NCI-H2029 treated with DMSO at 0.1 percent for 48 hours (cell line): ENCODE results near the gene CLIC1.
A peak's percentile ranks its signal among the peaks of the same experiment; 100 is the strongest.

ENCODE experiments used
- DNase-seq: peaks from one replicate; lab custom pipeline; 2025; lab: John Stamatoyannopoulos, UW

Gene CLIC1

GRCh38 chr6:31768363-31769257 is 32.3 kb upstream of the CLIC1 start:
- DNase-seq, result no peak

DNA sequence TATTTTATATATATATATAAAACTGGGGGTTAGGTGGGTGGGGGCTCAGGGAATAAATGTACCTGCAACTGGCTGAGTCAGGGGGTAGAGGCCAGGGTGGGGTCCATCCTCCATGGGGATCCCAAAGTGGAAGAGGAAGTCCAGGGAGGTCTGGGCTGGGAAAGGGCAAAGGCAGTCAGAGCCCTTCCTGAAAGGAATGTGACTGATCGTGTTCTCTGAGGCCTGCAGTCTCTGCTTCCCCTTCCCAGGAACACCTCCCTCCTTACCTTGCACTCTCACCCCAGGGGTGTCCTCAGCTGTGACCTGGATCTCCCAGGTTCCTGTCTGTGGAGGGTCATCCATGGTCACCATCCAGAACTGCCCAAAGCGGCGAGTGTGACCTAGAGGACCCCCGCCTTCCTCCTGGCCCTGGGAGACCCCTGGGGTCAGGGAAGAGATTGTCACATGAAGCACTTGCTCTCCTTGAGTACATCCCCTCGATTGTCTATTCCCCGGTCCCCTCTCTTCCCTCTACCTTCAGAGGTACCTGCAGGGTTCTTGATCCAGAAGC is 30.8 kb upstream of the CLIC1 start:
- no peak for DNase-seq

- DNase-seq, result no peak
Observed at GRCh38 chr6:31765910-31766794, 29.8 kb upstream of the CLIC1 start.

DNA sequence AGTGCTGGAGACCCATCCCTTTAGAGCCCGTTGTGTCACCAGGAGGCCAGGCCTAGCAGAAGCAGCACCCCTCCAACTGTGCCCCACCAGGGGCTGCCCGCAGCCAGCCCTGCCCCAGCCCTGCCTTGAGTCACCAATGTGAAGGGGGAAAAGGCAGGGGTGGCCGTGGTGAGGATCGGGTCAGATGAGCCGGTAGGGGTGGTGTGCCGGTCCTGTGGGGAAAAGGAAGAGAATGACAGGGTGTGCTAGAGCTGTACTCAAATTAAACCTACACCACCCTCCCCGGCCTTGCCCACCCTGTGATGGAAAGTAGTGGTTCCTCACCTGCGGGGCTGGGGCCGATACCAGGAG is 29.2 kb upstream of the CLIC1 start:
- DNase-seq, result no peak

DNA sequence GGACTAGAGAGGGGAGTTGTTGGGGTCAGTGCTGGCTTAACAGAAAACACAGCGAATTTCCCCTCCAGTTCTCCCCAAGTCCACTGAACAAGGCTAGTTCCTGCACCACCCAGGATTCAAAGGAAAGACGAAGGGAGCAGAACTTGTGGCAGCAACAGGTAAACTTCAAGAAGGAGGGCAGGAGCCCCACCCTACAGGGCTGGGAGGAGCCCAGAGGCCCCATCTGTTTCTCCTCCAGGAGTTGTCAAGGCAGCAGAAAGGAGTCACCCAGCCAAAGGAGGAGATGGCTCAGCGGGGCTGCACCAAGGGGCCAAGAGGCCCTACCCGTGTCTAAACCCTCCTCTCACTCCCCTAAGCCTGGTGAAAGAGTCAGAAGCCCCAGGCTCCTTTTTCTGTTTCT is 27.9 kb upstream of the CLIC1 start:
- DNase-seq, result no peak

GRCh38 chr6:31763619-31763940 is 27.2 kb upstream of the CLIC1 start:
- DNase-seq, result no peak

DNA sequence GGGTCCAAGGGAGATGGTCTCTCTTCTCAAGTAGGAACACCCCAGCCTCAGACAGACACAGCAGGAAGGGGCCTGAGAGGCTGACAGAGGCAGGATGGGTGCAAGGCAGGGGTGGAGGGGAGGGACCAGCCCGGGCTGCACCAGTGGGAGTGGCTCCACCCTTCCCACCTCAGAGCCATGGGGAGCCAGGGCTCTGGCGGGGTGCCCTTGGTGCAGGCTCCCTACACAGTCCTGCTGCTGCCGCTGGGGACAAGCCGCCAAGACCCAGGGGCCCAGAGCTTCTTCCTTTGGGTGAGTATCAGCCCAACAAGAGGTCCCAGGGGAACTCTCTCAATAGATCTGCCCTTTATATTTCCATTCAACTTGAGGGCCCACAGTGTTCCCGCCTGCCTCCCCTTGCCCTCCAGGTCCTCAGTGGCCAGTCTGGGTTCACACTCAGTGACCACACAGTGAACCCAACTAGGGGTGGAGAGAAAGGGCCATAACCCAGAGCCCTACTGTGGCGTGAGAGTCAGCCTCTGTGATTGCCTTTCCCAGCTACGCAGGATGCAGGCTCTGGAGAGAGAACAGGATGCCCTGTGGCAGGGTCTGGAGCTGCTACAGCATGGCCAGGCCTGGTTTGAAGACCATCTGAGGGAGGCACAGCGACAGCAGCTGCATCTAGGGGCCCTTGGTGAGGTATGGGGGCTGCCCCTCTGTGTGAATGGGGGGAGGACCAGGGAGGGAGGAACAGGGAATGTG is 26.7 kb upstream of the CLIC1 start:
- no peak for DNase-seq

DNA sequence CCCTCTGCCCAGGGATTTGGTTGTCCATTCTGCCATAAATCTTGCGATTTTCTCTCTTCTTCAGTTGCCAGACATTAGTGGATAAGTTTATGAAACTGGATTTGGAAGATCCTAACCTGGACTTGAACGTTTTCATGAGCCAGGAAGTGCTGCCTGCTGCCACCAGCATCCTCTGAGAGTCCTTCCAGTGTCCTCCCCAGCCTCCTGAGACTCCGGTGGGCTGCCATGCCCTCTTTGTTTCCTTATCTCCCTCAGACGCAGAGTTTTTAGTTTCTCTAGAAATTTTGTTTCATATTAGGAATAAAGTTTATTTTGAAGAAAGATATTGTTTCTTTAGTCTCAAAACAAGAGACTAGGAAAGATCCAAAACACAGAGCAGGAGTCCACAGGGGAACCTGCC is 26.0 kb upstream of the CLIC1 start, which contains the start of gene SAPCD1:
TSS of gene SAPCD1 (plus strand) at position 301 of the 400 bp plus-strand sequence. CDS start 399 bp downstream, outside the sequence.
- DNase-seq, result no peak

GRCh38 chr6:31761343-31761742 is 25.0 kb upstream of the CLIC1 start:
- no peak for DNase-seq

- no peak for DNase-seq
Observed at GRCh38 chr6:31760790-31761189, 24.5 kb upstream of the CLIC1 start.

DNA sequence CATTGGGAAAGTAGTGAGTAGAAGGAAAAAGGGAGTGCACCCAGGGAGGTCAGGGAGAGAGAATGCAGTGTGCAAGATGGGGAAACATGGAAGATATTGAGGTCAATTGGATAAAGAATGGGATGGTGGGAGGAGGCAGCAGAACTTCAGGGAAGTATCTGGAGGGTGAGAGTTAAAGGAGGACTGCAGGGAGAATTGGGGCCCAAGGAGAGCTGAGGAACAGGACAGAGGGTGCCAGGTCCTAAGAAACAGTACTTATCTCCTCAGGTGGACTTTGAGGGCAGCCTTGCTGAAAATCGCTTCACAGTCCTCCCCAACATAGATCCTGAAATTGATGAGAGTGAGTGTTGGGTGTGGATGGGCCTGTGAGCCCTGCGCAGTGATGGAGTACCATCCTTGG is 22.0 kb upstream of the CLIC1 start:
- DNase-seq, result no peak

DNA sequence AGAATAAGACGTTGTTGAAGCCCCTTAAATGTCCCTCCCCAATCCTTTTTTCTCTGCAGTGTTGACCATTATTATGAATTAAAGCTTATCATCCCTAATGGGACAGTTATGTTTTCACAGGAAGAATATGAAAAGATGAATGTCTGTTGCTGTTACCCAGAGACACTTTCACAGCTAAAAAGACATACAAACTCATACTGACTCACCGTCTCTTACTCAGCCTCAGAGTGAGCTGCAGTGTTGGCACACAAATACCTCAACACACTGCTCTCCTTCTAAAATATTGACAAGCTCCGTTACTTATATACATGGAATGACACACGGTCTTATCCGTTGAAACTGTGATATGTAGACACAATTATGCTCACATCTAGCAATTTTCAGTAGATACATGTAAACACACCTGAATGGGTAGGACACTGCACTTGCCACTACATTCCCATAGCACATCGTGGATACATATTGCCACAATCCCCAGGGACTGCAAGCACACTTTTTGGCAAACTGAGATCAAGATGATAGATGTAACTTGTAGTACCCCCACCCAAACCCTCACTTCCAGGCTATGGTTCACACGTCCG is 16.5 kb upstream of the CLIC1 start:
- no peak for DNase-seq

GRCh38 chr6:31750411-31751022 is 14.2 kb upstream of the CLIC1 start:
- DNase-seq, result no peak

DNA sequence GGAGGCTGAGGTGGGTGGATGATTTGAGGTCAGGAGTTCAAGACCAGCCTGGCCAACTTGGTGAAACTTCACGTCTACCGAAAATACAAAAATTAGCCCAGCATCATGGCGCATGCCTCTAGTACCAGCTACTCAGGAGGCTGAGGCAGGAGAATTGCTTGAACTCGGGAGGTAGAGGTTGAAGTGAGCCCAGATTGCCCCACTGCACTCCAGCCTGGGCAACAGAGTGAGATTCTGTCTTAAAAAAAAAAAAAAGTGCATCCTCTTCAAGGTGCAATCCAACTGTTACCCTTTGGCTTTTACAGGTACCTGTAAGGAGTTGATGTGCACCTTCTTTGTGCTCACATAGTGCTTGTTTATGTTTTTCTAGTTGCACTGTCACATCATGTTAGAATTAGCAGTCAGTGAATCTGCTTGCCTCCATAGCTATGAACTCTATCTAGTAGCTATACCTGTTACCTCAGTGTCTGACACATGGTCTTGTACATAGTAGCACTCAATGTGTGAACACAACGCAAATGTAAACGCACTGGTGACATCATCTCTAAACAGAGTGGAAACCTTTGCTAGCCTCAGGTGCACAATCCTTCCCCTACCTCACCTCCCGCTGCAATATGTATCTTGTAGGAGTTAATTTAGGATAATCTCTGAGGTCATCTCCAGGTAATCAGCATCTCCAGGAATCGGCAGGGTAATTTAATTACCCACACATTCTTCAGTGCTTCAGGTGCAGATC is 13.1 kb upstream of the CLIC1 start:
- no peak for DNase-seq

DNA sequence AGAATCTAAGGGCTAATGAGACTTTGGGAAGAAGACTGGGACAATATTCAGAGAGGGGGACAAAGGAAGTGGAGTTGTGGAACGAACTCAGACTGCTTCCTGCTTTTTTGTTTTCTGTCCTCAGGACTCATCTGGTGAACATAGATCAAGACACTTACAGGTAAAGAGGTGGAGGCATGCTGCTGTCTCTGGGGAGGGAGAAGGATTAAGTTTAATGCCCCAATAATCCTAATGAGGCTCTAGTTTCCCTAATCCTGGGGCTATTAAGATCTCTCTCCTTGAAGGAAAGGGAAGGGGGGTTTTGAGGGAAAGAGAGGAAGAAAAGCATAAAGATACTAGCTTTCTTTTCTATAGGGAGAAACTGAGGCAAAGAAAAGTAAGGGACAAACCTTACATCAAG is 8.1 kb upstream of the CLIC1 start:
- DNase-seq, result no peak

- no peak for DNase-seq
Observed at GRCh38 chr6:31742894-31743293, 6.6 kb upstream of the CLIC1 start.

DNA sequence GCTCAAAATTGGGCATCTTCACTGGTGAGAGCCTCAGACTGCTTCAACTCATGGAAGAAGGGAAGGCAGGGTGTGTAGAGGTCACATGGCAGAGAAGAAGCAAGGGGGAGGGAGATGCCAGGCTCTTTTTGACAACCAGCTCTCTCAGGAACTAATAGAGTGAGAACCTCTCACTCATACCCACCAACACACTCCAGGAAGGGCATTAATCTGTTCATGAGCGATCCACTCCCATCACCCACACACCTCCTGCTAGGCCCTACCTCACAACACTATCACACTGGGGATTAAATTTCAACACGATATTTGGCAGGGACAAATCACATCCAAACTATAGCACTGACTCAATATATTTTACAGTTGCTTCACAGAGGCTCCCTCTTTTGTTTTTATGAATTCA is 5.5 kb upstream of the CLIC1 start:
- no peak for DNase-seq

DNA sequence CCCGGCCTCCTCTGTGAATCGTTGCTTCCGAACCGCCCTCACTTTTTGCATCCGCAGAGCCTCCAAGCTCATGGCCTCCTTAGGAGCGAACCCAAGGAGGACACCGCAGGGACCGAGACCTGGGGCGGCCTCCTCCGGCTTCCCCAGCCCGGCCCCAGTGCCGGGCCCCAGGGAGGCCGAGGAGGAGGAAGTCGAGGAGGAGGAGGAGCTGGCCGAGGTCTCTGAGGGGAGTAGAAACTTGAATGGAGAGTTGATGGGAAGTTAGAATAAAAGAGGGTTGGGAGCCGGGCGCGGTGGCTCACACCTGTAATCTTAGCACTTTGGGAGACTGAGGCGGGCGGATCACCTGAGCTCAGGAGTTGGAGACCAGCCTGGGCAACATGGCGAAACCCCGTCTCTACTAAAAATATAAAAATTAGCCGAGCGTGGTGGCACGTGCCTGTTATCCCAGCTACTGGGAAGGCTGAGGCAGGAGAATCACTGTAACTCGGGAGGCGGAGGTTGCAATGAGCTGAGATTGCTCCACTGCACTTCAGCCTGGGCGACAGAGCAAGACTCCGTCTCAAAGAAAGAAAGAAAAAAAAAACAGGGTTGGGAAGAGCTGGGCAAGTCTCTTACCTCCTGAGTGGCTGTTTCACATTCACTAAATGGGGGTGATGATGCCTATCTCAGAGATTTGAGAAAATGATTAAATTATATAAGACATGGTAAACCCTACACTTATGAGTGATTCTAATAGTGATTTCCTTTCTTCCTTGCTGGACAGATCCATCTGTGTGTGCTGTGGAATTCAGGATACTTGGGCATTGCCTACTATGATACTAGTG is 4.3 kb upstream of the CLIC1 start:
- DNase-seq, result no peak

- peak; percentile 98 for DNase-seq
Observed at GRCh38 chr6:31739639-31740396, 3.5 kb upstream of the CLIC1 start, which contains the start of gene MSH5. TSS of gene MSH5 (plus strand) at chr6:31740005. CDS start at chr6:31740467, 462 bp downstream.
